Anterior cingulate cortex (tissue), 58 donors: Measurements from ENCODE around the gene APOH.

Experiments used
- DNase-seq, 58 donors: peaks; one replicate each; lab custom pipeline; 2025; lab: John Stamatoyannopoulos, UW

APOH gene

DNA sequence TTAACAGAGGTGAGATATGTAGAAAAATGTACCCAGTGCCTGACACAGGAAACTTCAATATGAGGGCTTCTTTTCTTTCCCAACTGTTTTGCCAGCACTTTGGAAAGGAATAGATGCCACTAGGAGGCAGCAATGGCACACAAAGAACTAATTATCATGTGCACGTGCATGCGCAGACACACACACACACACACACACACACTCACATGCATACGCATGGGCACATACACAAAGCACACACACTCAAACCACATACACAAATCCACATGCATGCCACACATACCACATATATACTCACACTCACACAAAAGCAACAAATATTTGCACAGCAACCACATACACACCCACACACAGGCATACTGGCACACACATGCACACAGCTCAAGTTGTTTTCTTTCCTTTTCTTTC, 28.5 kb downstream of the APOH start:
- peak in 30 of 58 donors; percentile 2 to 43 (median 8) for DNase-seq

DNA sequence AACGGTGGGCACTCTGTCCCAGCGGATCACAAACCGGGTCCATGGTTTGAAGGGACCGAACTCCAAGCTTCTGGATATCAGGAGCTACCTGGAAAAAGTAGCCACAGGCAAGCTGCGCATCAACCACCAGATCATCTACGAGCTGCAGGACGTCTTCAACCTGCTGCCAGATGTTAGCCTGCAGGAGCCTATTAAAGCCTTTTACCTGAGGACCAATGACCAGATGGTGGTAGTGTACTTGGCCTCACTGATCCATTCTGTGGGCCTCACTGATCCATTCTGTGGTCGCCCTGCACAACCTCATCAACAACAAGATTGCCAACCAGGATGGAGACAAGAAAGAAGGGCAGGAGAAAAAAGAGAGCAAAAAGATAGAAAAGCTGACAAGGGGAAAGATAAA, 31.0 kb downstream of the APOH start:
- no peak for DNase-seq

DNA sequence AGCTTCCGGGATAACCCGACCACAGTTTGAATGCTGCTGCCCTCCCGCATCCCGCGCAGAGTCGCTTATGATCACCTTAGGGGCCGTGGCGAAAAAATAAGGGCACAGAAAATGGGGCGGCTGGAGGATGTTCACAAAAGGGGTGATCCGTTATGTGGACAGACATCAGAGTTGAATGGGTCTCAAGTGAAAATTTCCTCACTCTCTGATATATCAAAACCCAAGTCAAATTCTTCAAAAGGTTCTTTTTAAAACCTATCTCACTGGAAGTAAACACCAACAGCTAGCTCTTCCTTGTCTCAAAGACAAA, 36.9 kb downstream of the APOH start:
- DNase-seq: no peak

DNA sequence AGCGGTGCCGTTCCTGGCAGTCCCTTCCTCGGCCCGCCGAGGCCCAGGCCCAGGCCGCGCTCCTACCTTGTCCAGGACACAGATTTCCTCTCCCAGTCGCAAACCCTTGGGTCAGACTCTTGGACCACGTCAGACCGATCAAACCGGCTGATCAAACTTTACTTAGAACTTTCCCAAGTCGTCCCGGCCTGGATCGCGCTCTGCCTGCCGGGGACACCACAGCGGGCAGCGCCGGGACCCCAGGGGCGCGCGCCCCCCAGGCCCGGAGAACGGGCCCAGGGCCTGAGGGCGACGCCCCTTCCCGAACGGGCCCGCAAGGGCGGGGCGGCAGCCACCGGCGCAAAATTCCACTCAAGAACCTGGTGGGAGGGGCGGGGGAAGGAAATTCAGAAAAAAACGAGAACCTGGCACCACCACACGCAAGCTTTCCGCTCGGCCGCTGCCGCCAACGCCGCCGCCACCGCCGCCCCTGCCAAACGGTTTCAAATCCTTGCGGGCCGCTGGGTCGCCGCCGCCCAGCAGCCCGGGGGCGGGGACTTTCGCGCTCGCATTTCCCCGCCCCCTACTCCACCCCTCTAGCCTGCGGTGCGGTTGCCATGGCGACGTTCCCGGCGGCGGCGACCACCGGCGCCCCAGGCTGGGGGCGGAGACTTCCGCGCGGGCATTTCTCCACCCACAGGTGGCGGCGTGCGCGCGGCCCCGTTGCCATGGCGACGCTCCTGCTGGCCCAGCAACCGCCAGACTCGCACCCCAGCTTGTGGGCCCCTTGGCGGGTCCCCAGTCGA, 37.4 kb downstream of the APOH start, which contains the start of gene CEP112:
TSS of gene CEP112 (minus strand) at position 541 of the 785 bp plus-strand sequence.
- peak in 51 of 58 donors; percentile 5 to 73 (median 45) for DNase-seq

DNA sequence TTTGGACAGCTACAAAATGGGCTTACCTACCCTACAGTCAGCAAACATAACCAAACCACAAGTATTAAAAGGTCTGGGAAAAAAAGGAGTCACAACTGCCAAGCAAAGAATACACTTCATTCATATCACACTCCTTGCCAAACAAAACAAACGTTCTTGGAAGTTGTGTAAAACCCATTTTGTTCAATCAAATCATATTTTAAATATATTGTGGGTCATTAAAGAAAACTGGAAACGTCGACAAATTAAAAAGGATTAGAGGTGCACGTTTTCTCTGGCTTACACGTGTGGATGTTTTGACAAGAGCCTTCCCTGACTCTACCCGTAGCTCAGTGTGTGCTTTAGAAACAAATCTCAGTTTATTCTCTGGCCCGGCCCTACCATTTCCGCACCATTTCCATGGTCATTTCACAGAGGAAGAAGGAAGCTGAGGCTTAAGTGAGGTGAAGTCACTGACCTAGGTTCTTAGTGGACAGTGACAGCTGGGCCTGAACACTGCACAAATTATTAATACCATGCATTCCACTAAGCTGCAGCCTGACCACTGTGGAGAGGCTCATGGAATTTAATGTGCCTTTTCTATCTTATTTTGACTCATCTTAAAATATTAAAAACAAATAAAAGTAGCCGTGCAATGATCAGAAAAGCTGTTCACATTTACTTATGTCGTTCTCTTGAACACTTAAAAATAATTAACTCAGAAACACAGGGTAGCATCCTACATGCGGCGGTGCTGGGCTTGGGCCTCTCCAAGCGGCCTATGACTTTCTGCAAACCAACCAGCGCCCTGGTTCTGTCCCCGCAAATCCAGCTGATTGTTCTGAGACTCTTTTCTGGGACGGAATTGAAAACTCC, 38.2 kb downstream of the APOH start:
- peak in 2 of 58 donors; percentile 9 to 26 for DNase-seq

DNA sequence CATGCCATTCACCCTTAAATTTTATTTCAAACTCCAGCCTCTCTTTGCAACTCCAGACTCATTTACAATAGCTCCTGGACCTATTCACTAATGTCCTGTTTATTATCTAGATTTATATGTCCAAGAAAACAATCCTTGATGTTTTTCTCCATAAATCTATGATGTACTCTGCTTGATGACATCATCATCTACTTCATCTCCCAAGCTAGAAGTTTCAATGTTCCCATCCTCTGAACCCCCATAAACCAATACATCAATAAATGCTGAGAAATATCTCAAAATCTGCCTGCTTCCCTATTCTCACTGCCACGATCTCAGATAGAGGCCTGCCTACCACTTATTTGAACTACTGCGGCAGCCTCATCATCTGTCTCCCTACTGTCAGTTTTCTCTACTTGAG, 41.5 kb downstream of the APOH start:
- no peak for DNase-seq

DNA sequence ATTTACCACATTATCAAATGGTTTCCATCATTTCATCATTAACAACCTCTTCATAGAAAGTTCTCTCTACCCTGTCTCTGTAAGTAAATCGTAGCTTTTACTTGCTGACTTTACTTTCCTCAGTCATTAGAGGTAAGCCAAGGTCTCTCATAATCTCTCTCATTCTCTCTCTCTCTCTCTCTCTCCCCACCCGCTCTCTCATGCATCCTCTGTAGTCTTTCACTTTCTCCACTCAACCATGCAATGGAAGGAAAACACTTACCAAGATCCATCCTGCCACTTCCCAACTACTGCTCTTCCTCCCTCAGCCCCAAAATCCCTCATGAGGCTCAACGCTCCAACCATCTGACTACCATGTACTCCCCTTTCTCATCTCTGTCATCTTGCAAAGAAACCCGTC, 43.4 kb downstream of the APOH start:
- DNase-seq: no peak

DNA sequence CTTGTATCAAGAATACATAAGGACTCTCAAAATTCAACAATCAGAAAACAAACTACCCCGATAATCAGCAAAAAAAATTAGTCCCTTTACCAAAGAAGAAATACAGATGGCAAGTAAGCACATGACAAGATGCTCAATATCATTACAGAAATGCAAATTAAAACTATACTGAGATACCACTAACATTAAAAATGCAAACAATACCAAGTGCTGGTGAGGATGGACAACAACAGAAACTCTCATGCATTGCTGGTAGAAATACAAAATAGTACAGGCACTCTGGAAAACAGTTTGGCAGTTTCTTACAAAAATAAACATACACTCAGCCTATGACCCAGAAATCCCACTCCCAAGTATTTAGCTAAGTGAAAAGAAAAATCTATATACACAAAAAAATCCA, 44.8 kb downstream of the APOH start:
- DNase-seq: no peak

DNA sequence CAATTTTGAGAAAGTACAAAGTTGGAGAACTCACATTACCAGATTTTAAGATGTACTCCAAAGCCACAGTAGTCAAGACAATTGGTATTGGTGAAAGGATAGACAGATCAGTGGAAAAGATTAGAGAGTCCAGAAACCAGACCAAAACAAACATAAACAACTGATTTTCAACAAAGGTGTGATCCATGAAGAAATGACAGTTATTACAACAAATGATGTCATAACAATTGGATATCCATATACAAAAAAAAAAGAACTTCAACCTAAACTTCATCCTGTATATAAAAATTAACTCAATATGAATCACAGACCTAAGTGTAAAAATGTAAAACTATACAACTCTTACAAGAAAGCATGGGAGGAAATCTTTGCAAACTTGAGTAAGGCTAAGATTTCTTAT, 45.7 kb downstream of the APOH start:
- DNase-seq: no peak

DNA sequence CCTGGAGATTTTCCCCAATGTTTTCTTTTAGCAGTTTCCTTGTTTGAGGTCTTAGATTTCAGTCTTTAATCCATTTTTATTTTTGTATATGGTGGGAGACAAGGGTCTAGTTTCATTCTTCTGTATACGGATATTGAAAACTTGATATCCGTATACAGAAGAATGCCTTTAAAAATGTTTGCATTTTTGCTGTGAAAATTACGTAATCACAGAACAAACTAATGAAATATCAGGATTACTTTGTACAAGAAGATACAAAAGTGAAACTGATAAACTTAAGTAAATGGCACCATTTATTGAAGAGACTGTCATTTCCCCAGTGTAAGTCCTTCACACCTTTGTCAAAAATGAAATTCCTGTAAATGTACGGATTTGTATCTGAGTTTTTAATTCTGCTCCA, 50.6 kb downstream of the APOH start:
- no peak for DNase-seq

DNA sequence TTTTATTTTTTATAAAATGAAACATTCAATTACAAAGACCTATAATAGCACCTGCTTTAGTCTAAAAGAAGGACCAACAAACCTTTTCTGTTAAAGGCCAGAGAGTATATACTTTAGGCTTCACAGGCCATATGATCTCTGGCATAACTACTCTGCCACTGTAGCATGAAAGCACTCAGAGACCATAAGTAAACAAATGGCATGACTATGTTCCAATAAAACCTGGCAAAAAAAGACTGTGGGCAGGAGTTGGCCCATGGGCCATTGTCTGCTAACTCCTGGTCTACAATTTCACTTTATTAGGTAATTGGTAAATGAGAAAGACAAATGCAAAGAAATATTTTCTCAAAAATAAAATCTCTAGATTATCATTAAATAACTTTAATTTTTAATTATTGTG, 52.2 kb downstream of the APOH start:
- DNase-seq: no peak

DNA sequence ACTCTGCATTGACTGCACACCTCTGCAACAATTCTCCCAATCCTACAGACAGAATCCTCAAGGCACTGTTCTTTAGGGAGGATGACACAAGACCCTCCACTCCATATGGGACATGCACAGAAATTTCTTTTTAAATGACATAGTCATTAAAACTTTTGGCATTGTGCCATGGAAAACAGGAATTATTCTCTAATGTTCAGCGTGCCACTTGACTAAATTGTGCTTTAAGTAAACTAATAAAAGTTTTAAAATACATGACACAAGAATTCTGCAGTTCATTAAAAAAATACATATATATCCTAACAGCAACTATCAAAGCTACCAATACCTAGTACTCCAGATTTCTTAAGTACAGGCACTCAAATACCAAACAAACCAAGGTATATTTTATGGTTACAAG, 53.3 kb downstream of the APOH start:
- DNase-seq: no peak

DNA sequence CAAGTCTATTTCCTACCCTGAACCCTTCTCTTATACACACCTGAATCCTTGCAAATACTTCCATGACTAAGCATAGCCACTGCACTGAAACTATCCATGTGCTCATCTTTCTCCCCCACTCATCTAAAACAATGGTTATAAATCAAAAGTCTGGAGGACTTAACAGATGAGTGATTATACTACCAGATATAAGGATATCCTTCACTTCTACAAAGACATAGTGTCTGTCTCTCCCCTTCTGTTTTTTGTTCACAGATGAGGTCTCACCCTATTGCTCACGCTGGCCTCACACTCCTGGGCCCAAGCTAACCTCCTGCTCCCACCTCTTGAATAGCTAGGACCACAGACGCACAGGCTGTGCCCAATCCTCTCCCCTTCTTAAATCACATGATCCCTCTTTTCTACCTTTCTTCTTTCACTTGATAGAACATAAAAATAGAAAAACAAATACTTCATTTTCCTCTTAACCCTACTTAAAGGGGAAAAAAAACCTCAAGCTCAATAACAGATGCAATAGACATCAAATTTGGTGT, 56.5 kb downstream of the APOH start:
- no peak for DNase-seq

DNA sequence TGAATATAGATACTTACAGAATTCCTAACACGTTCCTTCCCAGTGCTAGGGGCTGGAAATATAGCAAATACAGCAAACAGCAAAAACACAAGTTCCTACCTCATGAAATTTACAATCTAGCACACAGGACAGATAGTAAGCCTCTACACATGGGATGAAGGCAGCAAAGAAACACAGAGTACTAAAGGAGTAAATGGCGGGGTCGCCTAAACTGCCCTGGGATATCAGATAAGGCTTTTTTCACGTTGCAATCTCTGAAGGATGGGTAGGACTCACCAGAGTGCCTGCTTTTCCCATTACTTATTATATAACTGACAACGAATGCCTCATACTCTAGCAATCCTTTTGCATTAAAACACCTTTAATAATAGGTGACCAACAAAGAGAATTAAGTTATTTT, 57.1 kb downstream of the APOH start:
- DNase-seq: no peak

DNA sequence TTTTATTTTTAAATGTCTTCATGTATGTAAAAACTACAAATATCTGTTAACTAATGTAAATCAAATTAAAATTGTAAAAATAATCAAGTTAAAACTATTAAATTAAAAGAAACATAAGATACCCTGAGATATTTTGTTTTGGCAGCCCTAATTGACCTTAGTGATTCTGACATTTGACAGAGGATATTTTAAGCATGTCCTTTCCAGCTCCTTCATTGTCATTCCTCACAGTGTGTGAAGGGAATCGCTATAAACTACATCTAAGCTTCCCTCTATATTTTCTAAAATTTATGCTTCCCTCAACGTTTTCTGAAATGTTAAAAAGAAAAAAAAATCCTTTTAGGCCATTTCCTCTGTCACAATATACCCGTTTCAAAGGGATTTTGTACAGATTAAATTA, 57.5 kb downstream of the APOH start:
- DNase-seq: no peak

DNA sequence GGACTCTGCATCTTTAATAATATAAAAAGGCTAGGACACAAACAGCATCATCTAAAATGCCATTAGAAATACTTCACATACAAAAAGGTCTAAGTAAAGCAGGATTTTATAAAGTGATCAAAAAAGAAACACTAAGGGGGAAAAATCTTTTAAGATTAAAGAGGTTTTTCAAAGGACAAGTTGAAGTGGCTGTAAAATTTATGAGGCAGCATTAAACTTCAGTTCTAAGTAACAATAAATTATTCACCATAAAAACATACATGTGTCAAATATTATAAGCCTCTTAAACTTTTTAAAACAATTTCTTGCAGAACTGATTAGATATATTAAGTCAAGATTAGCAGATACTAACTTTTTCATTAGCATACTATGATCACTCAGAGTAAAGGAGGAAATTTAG, 58.0 kb downstream of the APOH start:
- DNase-seq: no peak

DNA sequence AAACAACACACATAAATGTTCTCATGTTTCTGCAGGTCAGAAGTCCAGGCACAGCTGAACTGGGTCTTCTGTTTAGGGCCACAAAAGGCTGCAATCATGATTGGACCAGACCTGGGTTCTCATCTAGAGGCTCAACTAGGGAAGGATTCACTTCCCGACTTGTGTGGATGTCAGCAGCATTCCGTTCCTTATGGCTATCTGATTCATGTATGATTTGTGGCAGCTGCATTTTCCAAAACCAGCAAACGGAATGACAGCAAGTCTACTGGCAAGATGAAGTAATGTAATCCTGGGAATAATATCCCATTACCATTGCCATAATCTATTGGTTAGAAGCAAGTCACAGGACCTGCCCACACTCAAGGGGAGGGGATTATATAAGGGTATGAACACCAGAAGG, 59.4 kb downstream of the APOH start:
- no peak for DNase-seq

DNA sequence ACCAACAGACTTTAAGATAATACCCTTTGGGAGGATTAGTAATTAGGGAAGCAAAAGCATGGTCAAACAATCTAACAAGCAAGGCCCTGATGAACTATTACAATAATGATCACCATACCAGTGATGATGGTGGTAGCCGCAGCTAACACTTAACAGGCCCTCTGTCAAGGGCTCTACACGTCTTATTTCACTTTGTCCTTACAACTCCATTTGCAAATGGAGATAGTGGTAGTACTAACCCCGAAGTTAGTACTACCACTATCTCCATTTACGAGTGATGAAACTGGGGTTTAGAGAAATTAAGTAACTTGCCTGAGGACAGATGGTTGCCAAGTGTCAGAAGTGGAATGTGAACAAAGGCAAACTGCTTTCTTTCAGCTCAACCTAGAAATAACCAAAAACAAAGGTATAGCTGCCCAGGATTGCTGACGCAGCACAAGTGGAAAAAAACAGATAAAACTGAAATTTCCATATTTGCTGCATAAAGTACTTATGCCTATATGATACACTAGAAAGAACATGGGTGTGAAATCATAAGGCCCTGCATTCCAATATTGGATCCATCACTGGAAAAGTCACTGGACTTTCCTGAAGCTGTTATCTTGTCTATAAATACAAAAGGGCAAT, 61.9 kb downstream of the APOH start:
- no peak for DNase-seq

DNA sequence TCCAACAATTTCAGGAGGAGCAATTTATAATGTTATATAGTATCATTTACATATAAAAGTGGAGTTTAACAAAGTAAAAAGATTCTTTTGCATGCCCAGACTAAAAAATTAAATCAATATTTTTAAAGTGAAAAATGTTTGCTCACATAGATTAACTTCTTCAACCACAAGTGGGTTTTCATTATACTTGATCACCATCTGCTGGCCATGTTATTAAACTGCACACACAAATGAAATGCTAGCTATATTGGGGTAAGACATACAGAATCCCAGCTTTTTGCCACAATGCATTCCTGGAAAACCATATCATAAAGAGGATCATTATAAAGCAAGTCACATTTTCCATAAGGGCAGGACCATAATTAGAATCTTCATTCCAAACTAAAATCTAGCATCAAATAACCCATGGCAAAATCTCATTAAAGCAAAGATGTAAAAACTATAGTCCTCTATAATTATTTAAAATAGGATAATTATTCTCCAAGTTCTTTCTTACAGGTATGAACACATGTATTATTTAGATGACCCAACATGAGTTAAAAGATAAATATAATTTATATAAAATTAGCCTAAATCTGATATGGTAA, 63.6 kb downstream of the APOH start:
- DNase-seq: peak in 4 of 58 donors; percentile 2 to 61 (median 29)
